OCI-LY7 (cell line): ENCODE data around the gene TACC3.

Experiments
- CTCF ChIP-seq: fragments of 200-600 bp; sonication (generic); conservative IDR thresholded peaks from 2 replicates; pipeline ENCODE4 v1.5.1; 2014; ENCODE audit warnings: mild to moderate bottlenecking, antibody characterized with exemption, low read length, moderate library complexity, mixed read lengths
- EZH2phosphoT487 ChIP-seq: fragments of 200-600 bp; sonication (generic); IDR thresholded peaks from 2 replicates; pipeline ENCODE4 v1.6.1; 2018; ENCODE audit warnings: low read depth, borderline replicate concordance, mild to moderate bottlenecking, mixed run types, antibody characterized with exemption, low read length, moderate library complexity, mixed read lengths

GRCh38 chr4:1749826-1750225 is 28.5 kb downstream of the TACC3 start:
- no peak for TF ChIP-seq CTCF
- TF ChIP-seq EZH2phosphoT487, result no peak
